Measurements from ENCODE around the gene MEGF9.
"Not testable (repeated sequence)": the region's sequence is repeated elsewhere in the genome, so short reads cannot be mapped to it uniquely, and the experiment has no call there.

MEGF9 gene

DNA sequence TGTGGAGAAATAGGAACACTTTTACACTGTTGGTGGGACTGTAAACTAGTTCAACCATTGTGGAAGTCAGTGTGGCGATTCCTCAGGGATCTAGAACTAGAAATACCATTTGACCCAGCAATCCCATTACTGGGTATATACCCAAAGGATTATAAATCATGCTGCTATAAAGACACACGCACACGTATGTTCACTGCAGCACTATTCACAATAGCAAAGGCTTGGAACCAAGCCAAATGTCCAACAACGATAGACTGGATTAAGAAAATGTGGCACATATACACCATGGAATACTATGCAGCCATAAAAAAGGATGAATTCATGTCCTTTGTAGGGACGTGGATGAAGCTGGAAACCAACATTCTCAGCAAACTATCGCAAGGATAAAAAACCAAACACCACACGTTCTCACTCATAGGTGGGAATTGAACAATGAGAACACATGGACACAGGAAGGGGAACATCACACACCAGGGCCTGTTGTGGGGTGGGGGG, 162.0 kb downstream of the MEGF9 start:
- Mint-ChIP-seq H3K4me1 (ENCODE audit: low read depth in 2 of 2) (peaks cover 0 to 24% of the 10 kb centered on the region in 2 donors), H3K36me3 (ENCODE audit: insufficient read depth) (peaks cover 53% of the 10 kb centered on the region)
- H3K4me3 Mint-ChIP-seq; DNase-seq; H3K9me3 Mint-ChIP-seq; ATAC-seq (replicated peaks); H3K27me3 Mint-ChIP-seq; H3K27ac Mint-ChIP-seq: not testable (repeated sequence)
